Suppressor macrophage treated with lipopolysaccharide for 4 hours (primary cell): Measurements from ENCODE around the gene FOXA2.
"Not testable (repeated sequence)": the region's sequence is repeated elsewhere in the genome, so short reads cannot be mapped to it uniquely, and the experiment has no call there.

ENCODE experiments used
- DNase-seq: peaks from one replicate; pipeline ENCODE4 v3.0.0-alpha.2; 2020

FOXA2 gene

GRCh38 chr20:22584522-22584921 is at the start of gene FOXA2:
Gene FOXA2 (minus strand): TSS chr20:22584572. CDS start chr20:22584278, 294 bp downstream.
- no peak for DNase-seq

GRCh38 chr20:22630701-22631100 is 46.3 kb upstream of the FOXA2 start:
- DNase-seq = no peak

- no peak for DNase-seq
These were observed 45.6 kb upstream of the FOXA2 start for GRCh38 chr20:22629927-22630326.

- no peak for DNase-seq
These were observed 45.1 kb upstream of the FOXA2 start for GRCh38 chr20:22629447-22629846.

GRCh38 chr20:22626496-22626895 is 42.1 kb upstream of the FOXA2 start:
- no peak for DNase-seq

GRCh38 chr20:22623211-22623610 is 38.8 kb upstream of the FOXA2 start:
- DNase-seq = no peak

- no peak for DNase-seq
These were observed 36.0 kb upstream of the FOXA2 start for GRCh38 chr20:22620342-22620741.

- no peak for DNase-seq
These were observed 35.4 kb upstream of the FOXA2 start for GRCh38 chr20:22619806-22620205.

- no peak for DNase-seq
These were observed 34.9 kb upstream of the FOXA2 start for GRCh38 chr20:22619272-22619671.

GRCh38 chr20:22617160-22617559 is 32.8 kb upstream of the FOXA2 start:
- DNase-seq = no peak

GRCh38 chr20:22616551-22616950 is 32.2 kb upstream of the FOXA2 start:
- DNase-seq = no peak

GRCh38 chr20:22615425-22615824 is 31.1 kb upstream of the FOXA2 start:
- DNase-seq = no peak

GRCh38 chr20:22611636-22612035 is 27.3 kb upstream of the FOXA2 start:
- no peak for DNase-seq

- DNase-seq = no peak
These were observed 23.3 kb upstream of the FOXA2 start for GRCh38 chr20:22607695-22608094.

GRCh38 chr20:22604815-22605214 is 20.4 kb upstream of the FOXA2 start:
- DNase-seq = no peak

GRCh38 chr20:22601361-22602141 is 17.2 kb upstream of the FOXA2 start:
- no peak for DNase-seq

GRCh38 chr20:22599258-22599657 is 14.9 kb upstream of the FOXA2 start:
- DNase-seq = not testable (repeated sequence)

GRCh38 chr20:22597303-22597702 is 12.9 kb upstream of the FOXA2 start:
- no peak for DNase-seq

GRCh38 chr20:22590662-22591061 is 6.3 kb upstream of the FOXA2 start:
- DNase-seq = no peak

- DNase-seq = peak; percentile 29
These were observed 2.4 kb upstream of the FOXA2 start for GRCh38 chr20:22586645-22587310.

- DNase-seq = no peak
These were observed 1.6 kb upstream of the FOXA2 start for GRCh38 chr20:22585786-22586493.

- no peak for DNase-seq
These were observed 782 bp upstream of the FOXA2 start for GRCh38 chr20:22584922-22585785.
